GM12865 (cell line): ENCODE measurements around the gene TBC1D22A.
"Not testable (repeated sequence)": the region's sequence is repeated elsewhere in the genome, so short reads cannot be mapped to it uniquely, and the experiment has no call there.

Source experiments
- DNase-seq: peaks from one replicate; pipeline ENCODE4 v3.0.0; 2010; ENCODE audit warnings: low read depth
- H3K4me3 ChIP-seq: 2 replicates; pipeline ENCODE4 v1.5.1; 2011; ENCODE audit warnings: mild to moderate bottlenecking, low read depth, low read length, control low read depth
- TF ChIP-seq, protein P1 (sequence below): IDR thresholded peaks from 2 replicates; pipeline ENCODE4 v1.5.1; 2011; ENCODE audit warnings: low read length, control low read depth, low read depth, inconsistent platforms; ENCODE audit not compliant: insufficient read depth; ENCODE audit errors: missing control alignments

Gene TBC1D22A

GRCh38 chr22:47164514-47165337, 402.3 kb downstream of the TBC1D22A start:
- TF ChIP-seq, protein P1, sequence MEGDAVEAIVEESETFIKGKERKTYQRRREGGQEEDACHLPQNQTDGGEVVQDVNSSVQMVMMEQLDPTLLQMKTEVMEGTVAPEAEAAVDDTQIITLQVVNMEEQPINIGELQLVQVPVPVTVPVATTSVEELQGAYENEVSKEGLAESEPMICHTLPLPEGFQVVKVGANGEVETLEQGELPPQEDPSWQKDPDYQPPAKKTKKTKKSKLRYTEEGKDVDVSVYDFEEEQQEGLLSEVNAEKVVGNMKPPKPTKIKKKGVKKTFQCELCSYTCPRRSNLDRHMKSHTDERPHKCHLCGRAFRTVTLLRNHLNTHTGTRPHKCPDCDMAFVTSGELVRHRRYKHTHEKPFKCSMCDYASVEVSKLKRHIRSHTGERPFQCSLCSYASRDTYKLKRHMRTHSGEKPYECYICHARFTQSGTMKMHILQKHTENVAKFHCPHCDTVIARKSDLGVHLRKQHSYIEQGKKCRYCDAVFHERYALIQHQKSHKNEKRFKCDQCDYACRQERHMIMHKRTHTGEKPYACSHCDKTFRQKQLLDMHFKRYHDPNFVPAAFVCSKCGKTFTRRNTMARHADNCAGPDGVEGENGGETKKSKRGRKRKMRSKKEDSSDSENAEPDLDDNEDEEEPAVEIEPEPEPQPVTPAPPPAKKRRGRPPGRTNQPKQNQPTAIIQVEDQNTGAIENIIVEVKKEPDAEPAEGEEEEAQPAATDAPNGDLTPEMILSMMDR = no peak
- H3K4me3 ChIP-seq = no peak overlapping the region
- DNase-seq = no peak

DNA sequence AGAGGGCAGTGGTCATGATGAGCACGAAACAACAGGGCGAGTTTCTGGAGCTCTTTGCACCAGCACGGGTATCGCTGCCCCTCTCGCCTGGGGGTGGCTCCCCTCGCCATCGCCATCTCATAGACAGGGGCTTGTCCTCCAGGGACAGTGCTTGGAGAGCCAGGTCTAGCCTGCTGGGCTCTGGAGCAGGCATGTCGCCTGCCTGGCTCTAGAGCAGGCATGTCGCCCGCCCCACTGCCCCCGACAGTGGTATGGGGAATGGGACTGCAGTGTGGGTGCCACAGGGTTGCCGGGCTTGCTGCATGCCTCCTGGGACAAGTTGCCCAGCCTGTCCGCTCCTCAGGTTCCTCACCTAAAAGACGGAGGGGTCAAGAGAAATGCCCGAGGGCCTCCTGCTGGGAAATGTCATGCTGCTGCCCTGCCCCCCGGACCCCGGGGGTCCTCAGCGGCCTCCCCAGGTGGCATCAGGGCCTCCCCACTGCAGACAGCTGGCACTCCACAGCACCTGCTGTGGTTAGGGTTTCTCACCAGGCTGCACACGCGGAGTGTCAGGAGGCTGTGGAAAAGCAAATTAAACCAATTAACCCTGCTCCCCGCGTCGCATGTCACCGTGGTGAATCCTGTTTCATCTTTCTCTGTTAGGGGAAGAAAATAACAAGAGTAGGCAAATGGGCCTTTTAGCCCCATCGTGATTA, 403.0 kb downstream of the TBC1D22A start:
- no peak overlapping the region for H3K4me3 ChIP-seq
- TF ChIP-seq, protein P1 = no peak
- no peak for DNase-seq

- DNase-seq = no peak
- H3K4me3 ChIP-seq = no peak overlapping the region
- TF ChIP-seq, protein P1 = no peak
Observed at GRCh38 chr22:47166033-47166404, 403.6 kb downstream of the TBC1D22A start.

GRCh38 chr22:47166446-47167016, 404.1 kb downstream of the TBC1D22A start:
- no peak for DNase-seq
- TF ChIP-seq, protein P1 = no peak
- no peak overlapping the region for H3K4me3 ChIP-seq

DNA sequence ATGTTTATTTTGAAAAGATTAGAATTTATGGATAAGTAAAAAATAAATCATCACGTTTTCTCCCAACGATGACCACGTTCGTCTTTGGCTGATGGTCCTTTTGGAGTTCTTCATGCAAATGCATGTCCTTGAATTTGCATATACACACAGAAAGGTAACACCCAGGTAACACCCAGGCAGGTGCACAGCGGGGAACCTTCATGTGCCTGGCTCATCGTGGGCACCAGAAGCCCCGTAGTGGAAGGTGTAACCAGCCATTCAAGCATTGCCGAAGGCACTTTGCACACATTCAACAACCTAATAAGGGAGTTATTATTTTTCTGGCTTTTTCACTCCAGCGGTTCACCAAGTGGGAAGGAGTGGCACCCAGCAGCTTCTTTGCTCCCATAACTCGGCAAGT, 404.6 kb downstream of the TBC1D22A start:
- H3K4me3 ChIP-seq = no peak overlapping the region
- no peak for DNase-seq
- TF ChIP-seq, protein P1 = no peak

- not testable (repeated sequence) for DNase-seq, H3K4me3 ChIP-seq
Observed at GRCh38 chr22:47167921-47168320, 405.5 kb downstream of the TBC1D22A start.

DNA sequence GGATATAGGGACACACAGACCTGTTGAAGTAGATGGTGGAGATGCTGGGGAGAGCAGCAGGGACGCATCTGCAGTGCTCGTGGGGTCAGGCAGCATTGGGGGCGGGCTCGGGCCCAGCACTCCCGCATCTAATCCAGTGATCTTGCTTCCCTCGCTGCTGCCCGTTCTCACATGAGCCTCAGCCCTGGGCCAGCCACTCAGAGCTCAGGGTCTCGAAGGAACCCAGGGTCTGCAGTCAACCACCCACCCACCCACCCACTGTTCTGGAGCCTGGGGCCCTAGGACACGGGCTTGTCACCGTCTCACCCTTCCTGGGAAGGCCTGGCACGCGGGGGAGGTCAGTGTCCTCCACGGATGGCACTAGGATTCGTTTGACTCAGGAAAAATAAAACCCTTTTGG, 406.0 kb downstream of the TBC1D22A start:
- TF ChIP-seq, protein P1 = no peak
- DNase-seq = no peak
- no peak overlapping the region for H3K4me3 ChIP-seq
